SK-N-MC (cell line): Measurements from ENCODE around the gene DCLRE1B.

Experiments used
- EZH2 ChIP-seq: fragments of 200-600 bp; sonication (generic); IDR thresholded peaks from one replicate; pipeline ENCODE4 v1.6.1; 2017; ENCODE audit warnings: antibody characterized with exemption
- POLR2AphosphoS5 ChIP-seq: IDR thresholded peaks from 2 replicates; pipeline ENCODE4 v1.6.1; 2012; ENCODE audit warnings: mild to moderate bottlenecking, low read depth, low read length, borderline replicate concordance

GRCh38 chr1:113949007-113949406, 43.9 kb downstream of the DCLRE1B start:
- peak; percentile 21; the same call in 1 of the 2 replicates for TF ChIP-seq POLR2AphosphoS5
- TF ChIP-seq EZH2, result no peak
